GM19351 (cell line): ENCODE measurements around the gene SLC6A3.
"Not testable (repeated sequence)": the region's sequence is repeated elsewhere in the genome, so short reads cannot be mapped to it uniquely, and the experiment has no call there.

ENCODE experiments used
- ATAC-seq: cut with Tn5 transposase; IDR thresholded peaks from one replicate; pipeline ENCODE4 v1.9.1; 2021; ENCODE audit warnings: mild to moderate bottlenecking, moderate library complexity; ENCODE audit not compliant: unreplicated experiment

SLC6A3 gene

DNA sequence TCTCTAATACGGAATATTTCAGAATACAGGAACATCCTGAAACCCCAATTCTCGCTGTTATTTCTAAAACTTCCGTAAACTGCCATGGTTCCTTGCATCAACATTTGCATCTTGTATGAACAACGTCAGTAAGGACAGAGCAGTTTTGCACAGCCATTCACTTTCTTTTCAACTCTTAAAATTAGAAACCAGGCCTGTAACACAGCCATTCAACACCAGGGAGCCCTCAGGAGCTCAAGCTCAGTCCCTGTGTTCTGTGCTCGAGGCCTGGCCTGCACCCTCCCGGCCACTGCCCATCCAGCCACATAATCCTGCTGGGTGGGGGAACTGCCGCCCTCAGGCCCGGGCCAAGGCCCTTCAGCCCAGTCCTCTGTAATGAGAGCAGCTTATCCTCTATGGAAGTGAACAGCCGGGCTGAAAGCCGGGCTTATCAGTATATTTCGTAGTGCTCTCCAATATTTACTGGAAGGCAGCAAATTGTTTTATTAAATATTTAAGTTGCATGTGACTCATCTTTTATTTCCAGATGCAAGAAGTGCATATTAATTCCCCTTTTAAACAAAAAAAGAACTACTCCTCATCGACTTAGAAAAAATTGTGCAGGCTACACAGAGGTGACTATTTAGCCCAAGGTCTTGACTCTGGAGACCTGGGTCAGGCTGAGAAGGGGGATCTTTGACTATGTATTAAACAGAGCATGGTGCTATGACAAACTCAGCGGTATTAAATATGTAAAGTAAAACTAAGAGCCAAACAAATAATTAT, 33.2 kb upstream of the SLC6A3 start:
- ATAC-seq, result no peak

DNA sequence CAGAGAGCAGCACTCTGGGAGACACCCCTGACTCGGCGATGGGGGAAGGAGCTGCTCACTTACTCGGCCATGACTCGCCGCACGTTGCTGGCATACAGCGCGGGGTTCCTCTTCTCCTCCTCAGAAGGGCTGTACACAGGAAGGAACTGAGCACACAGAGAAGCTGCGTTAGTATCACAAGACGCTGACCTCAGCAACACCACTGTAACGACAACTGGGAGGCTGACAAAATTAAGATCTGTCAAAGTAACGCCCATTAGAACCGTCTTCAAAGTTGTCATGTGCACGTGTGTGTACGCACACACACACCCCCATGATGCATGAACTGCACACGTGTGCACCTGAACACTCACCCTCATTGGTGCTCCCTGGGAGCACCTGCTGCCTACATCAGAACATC, 32.1 kb upstream of the SLC6A3 start:
- no peak for ATAC-seq

DNA sequence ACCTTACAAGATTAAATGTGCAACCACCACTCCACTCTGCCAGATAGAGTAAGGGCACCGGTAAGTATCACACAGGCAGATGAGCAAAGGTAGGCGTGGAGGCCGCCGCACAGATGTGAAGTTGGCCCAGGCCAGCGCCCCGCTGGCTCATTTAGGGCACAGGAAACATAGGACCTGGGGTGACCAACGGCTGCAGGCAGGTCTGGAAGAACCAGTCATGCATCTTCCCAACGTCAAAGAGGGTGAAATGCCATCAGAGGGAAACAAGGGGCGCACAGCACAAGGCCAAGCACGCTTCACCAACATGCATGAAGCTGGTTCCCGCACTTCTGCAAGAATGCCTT, 31.7 kb upstream of the SLC6A3 start:
- ATAC-seq, result no peak

DNA sequence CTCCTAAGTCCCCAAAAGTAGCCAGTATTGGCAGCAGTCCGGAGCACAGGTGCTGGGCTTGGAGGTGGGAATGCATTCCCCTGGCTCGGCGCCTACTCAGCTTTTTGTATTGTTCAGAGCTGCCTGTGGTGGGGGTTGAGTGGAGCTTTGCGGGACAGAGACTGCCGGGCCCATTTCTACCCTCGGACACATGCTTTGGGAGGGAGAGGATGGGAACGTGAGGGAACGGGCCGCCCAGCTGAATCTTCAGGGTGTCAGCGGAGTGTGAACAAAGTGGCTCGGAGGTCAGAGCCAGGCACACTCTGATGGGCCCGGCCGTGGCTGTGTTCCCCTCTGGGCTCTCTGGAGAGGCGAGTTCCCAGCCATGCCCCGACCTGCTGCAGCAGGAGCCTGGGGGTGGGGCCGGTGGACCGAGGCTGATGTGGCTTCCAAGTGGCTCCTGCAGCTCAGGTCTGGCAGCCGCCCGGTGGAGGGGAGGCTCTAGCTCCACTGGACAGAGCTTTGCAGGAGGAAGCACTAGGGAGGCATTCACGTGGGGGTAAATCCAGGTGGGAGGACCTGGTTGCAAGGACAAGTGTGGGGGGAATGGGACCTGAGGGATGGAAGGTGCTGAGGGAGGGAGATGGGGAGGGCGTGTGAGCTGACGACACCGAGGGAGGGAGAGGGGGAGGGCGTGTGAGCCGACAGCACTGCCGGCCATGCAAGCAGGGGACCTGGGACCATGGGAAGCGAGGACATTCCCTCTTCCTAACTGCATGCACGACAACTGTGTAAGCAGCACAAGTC, 31.1 kb upstream of the SLC6A3 start:
- ATAC-seq, result no peak

DNA sequence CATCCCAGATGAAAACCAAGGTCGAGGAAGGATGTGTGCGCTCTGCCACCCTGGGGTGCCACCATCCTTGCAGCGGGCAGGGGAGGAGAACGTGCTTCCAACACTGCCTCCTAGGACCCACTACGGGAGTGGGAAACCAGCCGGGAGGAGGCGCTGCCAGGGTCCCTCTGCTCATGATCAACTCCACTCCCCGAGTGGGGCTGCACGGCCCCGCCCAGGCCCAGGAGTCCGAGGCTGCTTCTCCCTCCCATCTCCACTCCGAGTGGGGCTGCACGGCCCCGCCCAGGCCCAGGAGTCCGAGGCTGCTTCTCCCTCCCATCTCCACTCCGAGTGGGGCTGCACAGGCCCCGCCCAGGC, 30.3 kb upstream of the SLC6A3 start:
- ATAC-seq, result not testable (repeated sequence)

DNA sequence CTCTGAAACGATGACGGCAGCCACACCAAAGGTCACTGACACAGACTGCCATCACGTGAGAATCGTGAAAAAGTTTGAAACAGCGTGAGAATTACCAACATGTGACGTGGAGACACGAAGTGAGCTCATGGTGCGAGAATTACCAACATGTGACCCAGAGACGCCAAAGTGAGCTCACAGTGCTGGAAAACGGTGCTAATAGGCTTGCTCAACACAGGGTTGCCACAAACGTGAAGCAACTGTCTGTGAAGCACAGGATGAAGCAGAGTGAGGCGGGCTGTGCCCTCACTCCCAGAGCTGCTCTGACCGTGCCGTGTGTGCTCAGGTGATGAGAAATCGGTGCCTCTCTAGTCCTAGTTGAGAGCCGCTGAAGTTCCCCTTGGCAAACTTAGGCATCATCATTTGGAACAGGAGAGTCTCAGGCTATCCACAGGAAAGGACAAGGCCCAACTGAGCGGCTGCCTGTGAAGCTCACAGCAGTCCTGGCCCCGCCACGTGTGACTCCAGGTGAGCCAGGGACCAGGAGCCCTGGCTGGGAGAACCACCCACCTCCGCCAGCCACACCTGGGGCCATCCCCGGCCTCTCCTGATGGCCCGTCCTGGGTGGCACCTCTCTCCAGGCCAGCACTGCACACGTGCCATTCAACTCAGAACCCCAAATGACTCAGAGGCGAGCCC, 29.8 kb upstream of the SLC6A3 start:
- ATAC-seq, result no peak

DNA sequence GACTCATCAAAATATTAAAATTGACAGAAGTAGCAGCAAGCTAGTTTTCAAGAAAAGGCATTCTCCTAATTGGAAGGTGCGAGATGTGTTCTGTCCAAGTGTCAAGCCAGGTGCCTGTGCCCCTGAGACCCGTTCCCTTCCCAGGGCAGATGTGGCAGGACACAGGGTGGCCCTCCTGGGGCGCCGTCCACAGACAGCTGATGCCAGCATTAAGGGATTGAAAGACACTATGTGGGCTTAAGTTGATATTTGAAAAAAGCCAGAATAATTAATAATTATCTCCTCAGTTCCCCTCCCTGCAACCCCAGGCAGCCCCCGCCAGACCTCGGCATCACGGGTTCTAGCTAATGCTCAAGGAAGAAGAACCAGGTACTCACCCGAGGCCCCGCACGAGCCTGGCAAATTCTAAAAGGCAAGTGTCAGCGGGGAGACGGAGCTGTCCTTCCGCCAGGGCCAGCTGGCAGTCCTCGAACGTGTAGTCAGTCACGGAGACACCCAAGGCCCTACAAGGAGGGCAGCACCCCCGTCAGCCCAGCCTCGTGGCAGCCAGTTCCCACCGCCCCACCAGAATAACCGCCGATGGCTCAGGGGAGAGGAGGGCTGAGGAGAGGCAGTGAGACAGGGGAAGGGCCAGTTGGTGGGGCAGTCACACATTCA, 29.1 kb upstream of the SLC6A3 start:
- ATAC-seq, result no peak

DNA sequence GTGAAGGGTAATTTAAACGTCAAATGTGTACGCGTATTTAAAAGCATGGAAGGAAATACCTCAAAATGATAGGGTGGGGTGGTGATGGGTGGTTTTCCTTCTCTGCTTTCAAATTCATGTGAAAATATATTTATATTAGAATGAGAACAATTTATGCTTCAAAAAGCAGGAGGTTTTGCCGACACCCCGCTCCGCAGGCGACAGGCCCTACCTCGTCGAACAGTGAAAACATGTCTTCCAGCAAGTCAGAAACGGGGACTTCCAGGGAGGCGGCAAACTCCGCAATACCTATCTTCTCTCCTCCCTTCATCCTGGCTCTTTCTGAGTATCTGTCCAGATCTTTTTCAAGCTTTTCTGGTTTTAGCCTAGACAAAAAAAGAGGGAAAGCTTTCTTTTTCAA, 28.5 kb upstream of the SLC6A3 start:
- ATAC-seq, result no peak

DNA sequence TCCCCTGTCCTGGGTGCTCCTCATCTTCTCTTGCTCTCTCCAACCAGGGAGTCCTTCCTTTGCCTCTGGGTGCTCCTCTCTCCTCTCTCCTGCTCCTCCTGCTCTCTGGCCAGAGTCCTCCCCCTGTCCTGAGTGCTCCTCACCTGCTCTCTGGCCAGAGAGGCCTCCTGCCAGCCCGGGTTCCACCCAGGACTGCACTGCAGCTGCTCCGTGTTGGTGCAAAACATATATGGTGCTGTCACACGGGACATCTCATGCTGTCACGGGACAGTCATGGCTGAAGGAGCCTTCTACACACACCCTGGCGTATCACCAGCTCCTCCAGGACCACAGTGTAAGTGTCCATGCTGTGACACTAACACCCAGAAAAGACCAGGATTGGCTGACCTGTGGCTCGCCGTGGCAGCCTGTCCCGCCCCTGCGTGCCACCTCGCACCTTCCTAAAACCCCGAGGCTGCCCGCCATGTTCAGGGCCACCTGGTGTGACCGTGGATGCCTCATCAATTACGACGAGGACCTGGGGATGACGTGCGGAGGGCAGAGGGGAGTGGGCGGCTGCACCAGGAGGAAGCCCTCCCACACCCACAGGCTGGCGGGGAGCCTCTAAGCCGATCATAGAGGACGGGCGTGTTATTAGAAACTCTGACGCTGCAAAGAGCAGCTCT, 27.9 kb upstream of the SLC6A3 start:
- no peak for ATAC-seq

DNA sequence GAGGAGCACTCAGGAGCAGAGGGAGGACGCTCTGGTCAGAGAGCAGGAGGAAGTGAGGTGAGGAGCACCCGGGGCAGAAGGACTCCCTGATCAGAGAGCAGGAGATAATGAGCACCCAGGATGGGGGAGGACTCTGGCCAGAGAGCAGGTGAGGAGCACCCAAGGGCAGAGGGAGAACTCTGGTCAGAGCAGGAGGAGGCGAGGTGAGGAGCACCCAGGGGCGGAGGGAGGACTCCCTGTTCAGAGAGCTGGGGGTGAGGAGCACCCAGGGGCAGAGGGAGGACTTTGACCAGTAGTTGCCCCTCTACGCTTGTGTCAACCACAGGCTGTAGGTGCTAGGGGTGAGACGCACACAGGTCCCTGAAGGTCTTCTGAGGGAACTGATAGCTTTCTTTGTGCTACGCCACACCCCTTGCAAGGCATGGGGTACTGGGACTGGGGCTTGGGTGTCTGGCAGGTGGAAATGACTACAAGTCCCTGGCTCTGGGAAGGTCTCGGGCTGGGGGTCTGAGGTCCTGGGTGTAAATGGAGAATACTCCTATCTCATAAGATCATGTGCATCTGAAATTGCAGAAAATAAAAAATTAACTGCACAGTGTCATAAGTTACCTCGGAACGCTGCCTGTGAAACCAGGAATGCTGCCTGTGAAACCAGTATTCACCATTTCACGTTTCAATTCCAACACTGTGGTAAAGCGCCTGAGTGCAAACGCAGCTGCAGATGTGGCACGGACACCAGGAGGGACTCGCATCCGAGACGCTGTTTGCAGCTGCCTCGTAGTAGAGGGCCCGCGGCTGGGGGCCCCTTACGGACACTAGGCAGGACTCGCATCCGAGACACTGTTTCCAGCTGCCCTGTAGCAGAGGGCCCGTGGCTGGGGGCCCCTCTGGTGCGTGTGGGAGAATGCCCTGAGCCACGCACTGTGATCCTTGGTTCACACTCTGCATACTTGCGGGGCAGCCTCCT, 27.0 kb upstream of the SLC6A3 start:
- no peak for ATAC-seq

DNA sequence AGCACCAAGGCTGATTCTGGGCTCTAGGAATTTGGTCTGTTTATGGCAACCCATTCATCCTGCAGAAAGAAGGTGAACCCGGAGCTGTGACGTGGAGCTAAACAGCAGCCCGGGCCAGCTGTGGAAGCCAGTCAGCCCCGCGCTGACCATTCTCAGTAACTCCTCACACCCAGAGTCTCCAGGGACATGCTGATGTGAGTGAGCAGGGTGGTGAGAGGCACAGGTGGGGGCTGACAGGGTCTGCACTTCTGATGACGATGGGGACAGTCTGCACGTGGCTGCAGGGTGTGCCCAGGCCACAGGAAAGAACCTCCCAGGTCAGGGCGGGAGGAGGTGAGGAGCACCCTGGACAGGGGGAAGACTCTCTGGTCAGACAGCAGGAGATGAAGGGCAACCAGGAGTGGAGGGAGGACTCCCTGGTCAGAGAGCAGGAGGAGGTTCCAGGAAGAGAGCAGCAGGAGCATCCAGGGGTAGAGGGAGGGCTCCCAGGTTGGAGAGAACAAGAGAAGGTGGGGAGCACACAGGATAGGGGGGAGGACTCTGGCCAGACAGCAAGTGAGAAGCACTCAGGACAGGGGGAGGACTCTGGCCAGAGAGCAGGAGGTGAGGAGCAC, 26.1 kb upstream of the SLC6A3 start:
- ATAC-seq, result no peak

DNA sequence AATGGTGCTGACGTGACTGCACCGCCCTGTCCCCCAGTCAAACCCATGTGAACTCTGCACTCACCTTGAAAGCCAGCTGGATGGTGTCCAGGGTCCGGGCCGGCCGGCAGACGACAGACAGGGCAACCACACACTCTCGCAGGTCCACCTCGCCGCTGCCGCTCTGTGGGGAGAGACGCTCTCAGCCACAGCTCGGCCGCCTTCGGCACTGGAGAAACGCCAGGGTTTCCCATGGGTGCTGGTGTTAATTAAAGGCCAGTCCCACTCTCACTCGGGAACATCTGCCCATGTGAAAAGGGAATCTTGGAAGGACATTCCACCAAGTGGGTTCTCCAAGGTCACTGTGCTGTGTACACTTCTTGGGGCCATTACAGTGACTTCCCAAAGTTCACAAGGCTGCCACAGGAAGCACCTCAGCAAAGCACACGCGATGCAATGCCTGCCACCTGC, 25.5 kb upstream of the SLC6A3 start:
- ATAC-seq, result no peak

DNA sequence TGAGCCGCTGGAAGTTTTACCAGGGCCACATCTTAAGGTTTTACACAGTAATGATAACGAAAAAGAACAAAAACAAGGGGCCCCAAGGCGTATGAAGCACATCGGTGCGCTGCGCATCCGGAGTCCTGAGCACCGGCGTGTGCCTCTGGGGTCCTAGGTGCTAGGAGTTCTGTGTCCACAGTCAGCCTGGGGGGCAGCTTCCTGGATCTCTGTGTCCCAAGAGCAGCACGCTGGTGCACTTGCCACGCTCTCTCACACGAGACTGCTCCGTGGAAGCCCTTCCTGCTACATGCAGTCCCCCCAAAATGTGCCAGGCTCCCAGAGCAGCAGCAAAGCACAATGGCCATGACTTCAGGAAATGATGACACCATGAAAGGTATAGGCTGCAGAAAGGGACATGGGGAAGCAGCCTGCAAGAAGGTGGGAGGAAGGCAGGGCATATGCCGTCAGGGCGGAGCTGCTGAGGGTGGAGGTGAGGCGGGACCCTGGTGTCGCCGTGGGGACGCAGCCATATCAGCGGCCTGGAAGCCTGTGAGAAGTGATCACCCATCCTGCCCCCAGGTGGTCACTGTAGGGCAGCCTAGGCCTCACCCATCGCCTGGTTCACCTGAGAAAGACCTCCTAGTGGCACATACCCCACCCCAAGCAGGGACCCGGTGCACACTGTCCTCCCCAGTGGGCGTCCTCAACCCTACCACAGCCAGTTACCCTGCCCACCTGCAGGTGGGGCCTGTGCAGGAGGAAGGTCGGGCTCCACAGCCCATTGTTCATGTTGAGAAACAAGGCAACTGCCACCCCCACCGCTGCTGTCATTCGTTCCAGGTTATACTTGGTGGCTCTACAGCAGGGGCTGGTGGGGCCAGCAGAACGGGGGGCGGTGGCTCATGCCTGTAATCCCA, 23.6 kb upstream of the SLC6A3 start:
- ATAC-seq, result no peak

DNA sequence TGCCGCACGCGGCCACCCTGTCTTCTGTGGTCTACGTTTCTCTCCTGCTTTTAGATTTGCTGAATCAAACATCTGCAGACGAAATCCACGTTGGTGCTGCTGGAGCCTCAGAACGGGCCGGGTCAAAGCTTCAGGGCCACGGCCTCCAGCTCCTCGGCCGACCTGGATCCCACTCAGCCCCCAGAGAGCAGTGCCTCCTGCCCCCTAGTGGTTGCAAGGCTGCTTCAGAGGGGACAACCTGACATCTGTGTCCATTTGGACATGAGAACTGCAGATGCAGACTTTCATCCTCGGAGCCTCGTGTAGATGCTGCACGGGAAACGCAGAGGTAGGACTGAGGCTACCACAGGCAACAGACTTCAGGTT, 23.0 kb upstream of the SLC6A3 start:
- no peak for ATAC-seq

DNA sequence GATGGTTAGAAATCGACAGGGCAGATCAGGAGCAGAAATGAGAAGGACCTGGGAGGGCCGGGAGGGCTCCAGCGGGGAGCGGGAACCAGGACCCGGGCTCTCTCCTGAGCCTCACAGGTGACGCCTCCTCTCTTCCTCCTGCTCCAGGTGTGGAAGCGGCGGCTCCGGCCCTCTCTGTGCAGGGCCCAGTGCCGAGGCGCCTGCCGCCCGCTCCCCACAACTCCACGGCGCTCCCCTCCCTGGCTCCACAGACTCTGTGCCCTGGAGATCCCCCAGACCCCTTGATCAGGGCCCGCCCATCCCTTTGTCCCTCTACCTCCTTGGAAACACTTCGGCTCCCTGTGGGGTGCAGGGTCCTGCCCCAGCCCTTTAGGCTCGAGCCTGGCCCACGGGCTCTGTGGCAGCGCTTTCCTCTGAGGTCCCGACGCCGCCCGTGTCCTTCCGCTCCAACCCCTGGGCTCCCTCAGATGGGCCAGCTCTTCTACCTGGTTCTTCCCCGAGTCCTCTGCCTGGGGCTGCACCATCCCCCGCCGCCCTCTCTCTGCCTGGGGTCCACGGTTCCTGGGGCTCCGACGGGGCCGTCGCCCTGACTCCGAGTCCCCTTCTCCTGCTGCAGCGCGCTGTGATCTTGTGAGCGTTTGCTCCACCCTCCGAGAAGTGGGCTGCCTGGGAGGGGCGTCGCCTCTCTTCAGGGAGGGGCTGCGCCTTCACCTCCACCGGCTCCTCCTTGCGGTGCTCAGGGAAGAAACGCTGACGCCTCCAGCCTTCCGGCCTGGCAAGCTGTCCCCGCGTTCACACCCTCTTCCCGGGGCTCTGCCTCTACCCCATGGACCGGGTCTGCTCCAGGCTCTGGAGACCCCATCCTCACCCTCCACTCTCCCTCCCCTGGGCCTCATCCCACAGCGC, 22.4 kb upstream of the SLC6A3 start:
- no peak for ATAC-seq

DNA sequence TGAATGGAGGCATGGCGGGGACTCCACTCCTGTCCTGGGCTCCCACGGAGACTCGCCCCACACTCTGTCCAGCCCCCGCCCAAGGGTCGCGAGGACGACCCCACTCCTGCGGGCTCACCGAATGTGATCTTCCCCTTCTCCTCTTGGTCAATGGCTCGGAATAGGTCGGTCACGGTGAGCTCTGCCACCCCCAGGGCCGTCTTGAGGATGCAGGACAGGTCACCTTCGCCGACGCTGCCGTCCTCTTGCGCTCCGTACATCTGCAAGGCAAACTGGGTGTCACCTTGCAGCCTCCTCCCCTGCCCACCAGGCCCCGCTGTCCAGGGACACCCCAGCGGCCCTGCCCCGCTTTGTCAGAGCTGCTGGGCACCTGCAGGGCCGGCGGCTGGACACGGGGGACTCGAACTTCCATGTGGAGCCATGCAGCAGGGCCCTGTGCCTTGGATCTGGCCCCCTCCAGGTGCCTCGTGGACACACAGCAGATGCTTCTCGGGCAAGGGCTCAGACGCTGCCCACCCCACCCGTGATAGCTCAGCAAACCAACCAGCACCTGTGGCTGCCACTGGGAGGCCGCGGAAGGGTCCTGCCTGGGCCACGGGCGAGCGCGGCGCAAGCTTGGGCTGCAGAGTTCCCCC, 21.5 kb upstream of the SLC6A3 start:
- ATAC-seq, result no peak

DNA sequence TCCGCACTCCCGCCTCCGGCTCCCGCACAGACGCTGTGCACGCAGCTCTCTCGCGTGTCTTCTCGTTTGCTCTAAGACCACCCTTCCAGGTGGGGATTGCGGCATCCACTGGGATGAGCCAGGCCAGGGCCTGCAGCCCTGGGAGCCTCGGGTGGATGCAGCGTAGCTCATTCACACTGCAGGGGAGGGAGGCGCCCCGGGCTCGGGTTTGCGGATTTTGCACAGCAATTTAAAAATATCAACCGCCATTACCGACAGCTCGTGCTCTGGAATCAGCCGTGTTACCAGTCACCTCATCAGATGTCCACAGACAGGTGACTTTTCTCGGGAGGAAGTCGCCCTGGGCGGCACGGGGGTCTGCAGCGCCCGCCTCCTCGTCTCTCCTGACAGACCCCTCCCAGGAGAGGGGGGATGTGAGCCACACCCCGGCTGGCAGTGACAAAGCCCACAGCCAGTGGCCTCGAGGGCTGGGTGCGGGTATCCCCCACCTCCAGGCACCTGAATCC, 20.8 kb upstream of the SLC6A3 start:
- ATAC-seq, result no peak
